GM12878 (cell line): ENCODE data around the gene OSBPL5. TPM values are rescaled to one million over a fixed set of nuclear protein-coding genes. Genes with fewer than 3 reads are reported as not detected.

ENCODE experiments used
- BCL3 ChIP-seq: IDR thresholded peaks from 2 replicates; pipeline ENCODE4 v1.6.1; 2011; ENCODE audit warnings: borderline replicate concordance, low read depth, mild to moderate bottlenecking, moderate library complexity, low read length; ENCODE audit not compliant: insufficient read depth, poor library complexity, severe bottlenecking
- CREM ChIP-seq: IDR thresholded peaks from 2 replicates; pipeline ENCODE4 v1.6.1; 2014; ENCODE audit warnings: antibody characterized with exemption, low read depth
- DPF2 ChIP-seq: fragments of 450-650 bp; IDR thresholded peaks from 2 replicates; pipeline ENCODE4 v1.6.1; 2017; ENCODE audit warnings: mild to moderate bottlenecking
- IKZF2 ChIP-seq, 2 experiments: fragments of 450-650 bp; IDR thresholded peaks; 2 replicates each; pipeline ENCODE4 v1.6.1; 2017; ENCODE audit warnings: mild to moderate bottlenecking in 2 of 2, moderate library complexity in 2 of 2
- MEF2B ChIP-seq: fragments of 450-650 bp; IDR thresholded peaks from 2 replicates; pipeline ENCODE4 v1.6.1; 2018; ENCODE audit warnings: mild to moderate bottlenecking, moderate library complexity; ENCODE audit not compliant: partially characterized antibody, poor library complexity, severe bottlenecking
- PKNOX1 ChIP-seq: fragments of 450-650 bp; IDR thresholded peaks from 2 replicates; pipeline ENCODE4 v1.6.1; 2016; ENCODE audit warnings: mild to moderate bottlenecking
- POLR2A ChIP-seq: IDR thresholded peaks from 2 replicates; pipeline ENCODE4 v1.6.1; 2011; ENCODE audit warnings: low read depth, mild to moderate bottlenecking, low read length
- RAD21 ChIP-seq: IDR thresholded peaks from 2 replicates; pipeline ENCODE4 v1.6.1; 2011; ENCODE audit warnings: mild to moderate bottlenecking, low read depth, low read length, moderate library complexity; ENCODE audit not compliant: insufficient read depth
- SREBF1 ChIP-seq: IDR thresholded peaks from 2 replicates; pipeline ENCODE4 v1.6.1; 2012; ENCODE audit warnings: mild to moderate bottlenecking, low read length
- SRF ChIP-seq, 2 experiments: IDR thresholded peaks; 2 replicates each; pipeline ENCODE4 v1.6.1; 2011; ENCODE audit warnings: low read depth in 2 of 2, low read length in 2 of 2, mild to moderate bottlenecking in 1 of 2, moderate library complexity in 1 of 2
- TAF1 ChIP-seq: IDR thresholded peaks from 2 replicates; pipeline ENCODE4 v1.6.1; 2011; ENCODE audit warnings: mild to moderate bottlenecking, low read depth, low read length, borderline replicate concordance
- TCF3 ChIP-seq: IDR thresholded peaks from 2 replicates; pipeline ENCODE4 v1.6.1; 2012; ENCODE audit warnings: low read depth, mild to moderate bottlenecking, low read length, borderline replicate concordance; ENCODE audit not compliant: insufficient read depth
- USF1 ChIP-seq: IDR thresholded peaks from 2 replicates; pipeline ENCODE4 v1.6.1; 2011; ENCODE audit warnings: borderline replicate concordance, low read depth, mild to moderate bottlenecking, moderate library complexity, mixed read lengths, low read length; ENCODE audit not compliant: insufficient read depth; ENCODE audit errors: extremely low read length
- YY1 ChIP-seq: IDR thresholded peaks from 2 replicates; pipeline ENCODE4 v1.6.1; 2011; ENCODE audit warnings: low read depth, mild to moderate bottlenecking, low read length
- polyA plus RNA-seq, 11 experiments: library from polyadenylated mRNA; depleted of rRNA in 4 of 11; unstranded in 6 of 11; stranded (reverse) in 5 of 11; fragments of >200 nt; fragmentation: Nextera tagmentation in 4 of 11; fragmentation: Illumina TruSeq in 1 of 11; extraction: Ambion mirVana in 4 of 11; extraction: Trizol in 1 of 11; gene quantifications; 1 replicate in 1 of 11; 2 replicates in 10 of 11; pipeline versions ENCODE4 v1.2.1 to v1.2.3, GENCODE V29; 2011 to 2016; ENCODE audit warnings: inconsistent platforms in 2 of 11, missing spikeins in 2 of 11, low read depth in 1 of 11
- total RNA-seq, 4 experiments: library from RNA; depleted of rRNA in 3 of 4; stranded (reverse); fragments of >200 nt in 3 of 4; fragmentation: Illumina TruSeq in 1 of 4; extraction: Trizol in 1 of 4; gene quantifications; 2 replicates each; pipeline versions ENCODE4 v1.2.1 to v1.2.3, GENCODE V29; 2013 to 2021
- TF ChIP-seq, protein P1 (sequence below): fragments of 450-650 bp; formaldehyde crosslinking; IDR thresholded peaks from 2 replicates; pipeline ENCODE4 v1.4.0; 2022; ENCODE audit warnings: mild to moderate bottlenecking, moderate library complexity
- TF ChIP-seq, protein P2 (sequence below): fragments of 450-650 bp; IDR thresholded peaks from 2 replicates; pipeline ENCODE4 v1.6.1; 2017; ENCODE audit warnings: mild to moderate bottlenecking
- TF ChIP-seq, protein P3 (sequence below): fragments of 450-650 bp; IDR thresholded peaks from 2 replicates; pipeline ENCODE4 v1.6.1; 2018; ENCODE audit warnings: borderline replicate concordance, mild to moderate bottlenecking; ENCODE audit not compliant: partially characterized antibody

The OSBPL5 gene
- total and polyA plus RNA-seq, 10 of the 15 experiments (the other 5 are each of a cell fraction or from before 2014, with no cell fraction given) = not detected

- TF ChIP-seq, protein P1, sequence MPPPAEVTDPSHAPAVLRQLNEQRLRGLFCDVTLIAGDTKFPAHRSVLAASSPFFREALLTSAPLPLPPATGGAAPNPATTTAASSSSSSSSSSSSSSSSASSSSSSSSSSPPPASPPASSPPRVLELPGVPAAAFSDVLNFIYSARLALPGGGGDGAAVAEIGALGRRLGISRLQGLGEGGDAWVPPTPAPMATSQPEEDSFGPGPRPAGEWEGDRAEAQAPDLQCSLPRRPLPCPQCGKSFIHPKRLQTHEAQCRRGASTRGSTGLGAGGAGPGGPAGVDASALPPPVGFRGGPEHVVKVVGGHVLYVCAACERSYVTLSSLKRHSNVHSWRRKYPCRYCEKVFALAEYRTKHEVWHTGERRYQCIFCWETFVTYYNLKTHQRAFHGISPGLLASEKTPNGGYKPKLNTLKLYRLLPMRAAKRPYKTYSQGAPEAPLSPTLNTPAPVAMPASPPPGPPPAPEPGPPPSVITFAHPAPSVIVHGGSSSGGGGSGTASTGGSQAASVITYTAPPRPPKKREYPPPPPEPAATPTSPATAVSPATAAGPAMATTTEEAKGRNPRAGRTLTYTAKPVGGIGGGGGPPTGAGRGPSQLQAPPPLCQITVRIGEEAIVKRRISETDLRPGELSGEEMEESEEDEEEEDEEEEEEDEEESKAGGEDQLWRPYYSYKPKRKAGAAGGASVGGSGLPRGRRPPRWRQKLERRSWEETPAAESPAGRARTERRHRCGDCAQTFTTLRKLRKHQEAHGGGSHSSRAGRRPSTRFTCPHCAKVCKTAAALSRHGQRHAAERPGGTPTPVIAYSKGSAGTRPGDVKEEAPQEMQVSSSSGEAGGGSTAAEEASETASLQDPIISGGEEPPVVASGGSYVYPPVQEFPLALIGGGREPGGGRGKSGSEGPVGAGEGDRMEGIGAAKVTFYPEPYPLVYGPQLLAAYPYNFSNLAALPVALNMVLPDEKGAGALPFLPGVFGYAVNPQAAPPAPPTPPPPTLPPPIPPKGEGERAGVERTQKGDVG = no peak
- TF ChIP-seq IKZF2 (IDR thresholded peaks at IDR 0.05) = peak; percentile 65 to 70
- TF ChIP-seq YY1 = peak; percentile 82
- 0 out of 2 replicates have a peak, but pooled peaks have one; percentile 26 for TF ChIP-seq TAF1
- TF ChIP-seq CREM = peak; percentile 75
- TF ChIP-seq BCL3 = peak; percentile 41
- peak; percentile 54 for TF ChIP-seq RAD21
- TF ChIP-seq MEF2B = peak; percentile 59
- TF ChIP-seq DPF2 = peak; percentile 57; the same call in 1 of the 2 replicates
- TF ChIP-seq POLR2A = peak; percentile 44
- TF ChIP-seq SREBF1 = no peak
- TF ChIP-seq, protein P2, sequence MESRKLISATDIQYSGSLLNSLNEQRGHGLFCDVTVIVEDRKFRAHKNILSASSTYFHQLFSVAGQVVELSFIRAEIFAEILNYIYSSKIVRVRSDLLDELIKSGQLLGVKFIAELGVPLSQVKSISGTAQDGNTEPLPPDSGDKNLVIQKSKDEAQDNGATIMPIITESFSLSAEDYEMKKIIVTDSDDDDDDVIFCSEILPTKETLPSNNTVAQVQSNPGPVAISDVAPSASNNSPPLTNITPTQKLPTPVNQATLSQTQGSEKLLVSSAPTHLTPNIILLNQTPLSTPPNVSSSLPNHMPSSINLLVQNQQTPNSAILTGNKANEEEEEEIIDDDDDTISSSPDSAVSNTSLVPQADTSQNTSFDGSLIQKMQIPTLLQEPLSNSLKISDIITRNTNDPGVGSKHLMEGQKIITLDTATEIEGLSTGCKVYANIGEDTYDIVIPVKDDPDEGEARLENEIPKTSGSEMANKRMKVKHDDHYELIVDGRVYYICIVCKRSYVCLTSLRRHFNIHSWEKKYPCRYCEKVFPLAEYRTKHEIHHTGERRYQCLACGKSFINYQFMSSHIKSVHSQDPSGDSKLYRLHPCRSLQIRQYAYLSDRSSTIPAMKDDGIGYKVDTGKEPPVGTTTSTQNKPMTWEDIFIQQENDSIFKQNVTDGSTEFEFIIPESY = no peak
- peak; percentile 94 for TF ChIP-seq USF1
- peak; percentile 90 for TF ChIP-seq TCF3
- TF ChIP-seq SRF (IDR thresholded peaks at IDR 0.05; ENCODE audit: low read depth in 2 of 2, low read length in 2 of 2) = 0 out of 4 replicates have a peak, but pooled peaks of 1 of the 2 experiments have one; percentile 13
- TF ChIP-seq, protein P3, sequence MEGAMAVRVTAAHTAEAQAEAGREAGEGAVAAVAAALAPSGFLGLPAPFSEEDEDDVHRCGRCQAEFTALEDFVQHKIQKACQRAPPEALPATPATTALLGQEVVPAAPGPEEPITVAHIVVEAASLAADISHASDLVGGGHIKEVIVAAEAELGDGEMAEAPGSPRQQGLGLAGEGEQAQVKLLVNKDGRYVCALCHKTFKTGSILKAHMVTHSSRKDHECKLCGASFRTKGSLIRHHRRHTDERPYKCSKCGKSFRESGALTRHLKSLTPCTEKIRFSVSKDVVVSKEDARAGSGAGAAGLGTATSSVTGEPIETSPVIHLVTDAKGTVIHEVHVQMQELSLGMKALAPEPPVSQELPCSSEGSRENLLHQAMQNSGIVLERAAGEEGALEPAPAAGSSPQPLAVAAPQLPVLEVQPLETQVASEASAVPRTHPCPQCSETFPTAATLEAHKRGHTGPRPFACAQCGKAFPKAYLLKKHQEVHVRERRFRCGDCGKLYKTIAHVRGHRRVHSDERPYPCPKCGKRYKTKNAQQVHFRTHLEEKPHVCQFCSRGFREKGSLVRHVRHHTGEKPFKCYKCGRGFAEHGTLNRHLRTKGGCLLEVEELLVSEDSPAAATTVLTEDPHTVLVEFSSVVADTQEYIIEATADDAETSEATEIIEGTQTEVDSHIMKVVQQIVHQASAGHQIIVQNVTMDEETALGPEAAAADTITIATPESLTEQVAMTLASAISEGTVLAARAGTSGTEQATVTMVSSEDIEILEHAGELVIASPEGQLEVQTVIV = peak; percentile 26
- TF ChIP-seq PKNOX1 = peak; percentile 80
These were observed 115.5 kb downstream of the OSBPL5 start (continued) for GRCh38 chr11:3049430-3050243.
